Subcutaneous abdominal adipose tissue (tissue), 5 donors: ENCODE data around the gene PLEKHA3.

Source experiments
- H3K27ac ChIP-seq: one replicate; pipeline ENCODE4 v1.7.0; 2013; ENCODE audit warnings: low read depth, mild to moderate bottlenecking, inconsistent platforms, low read length, moderate library complexity
- H3K27me3 ChIP-seq, 5 donors: one replicate each; pipeline ENCODE4 v1.7.0; 2013; ENCODE audit warnings: low read length in 5 of 5, inconsistent platforms in 1 of 5; ENCODE audit not compliant: control insufficient read depth in 5 of 5, insufficient read depth in 4 of 5
- H3K36me3 ChIP-seq, 5 donors: one replicate each; pipeline ENCODE4 v1.7.0; 2013; ENCODE audit warnings: low read length in 5 of 5; ENCODE audit not compliant: control insufficient read depth in 5 of 5, insufficient read depth in 5 of 5
- H3K4me1 ChIP-seq, 5 donors: one replicate each; pipeline ENCODE4 v1.7.0; 2013; ENCODE audit warnings: low read length in 5 of 5, mild to moderate bottlenecking in 3 of 5, moderate library complexity in 1 of 5; ENCODE audit not compliant: control insufficient read depth in 5 of 5, insufficient read depth in 5 of 5
- H3K4me3 ChIP-seq, 5 donors: one replicate each; pipeline ENCODE4 v1.7.0; 2013; ENCODE audit warnings: low read length in 5 of 5, low read depth in 1 of 5
- H3K9ac ChIP-seq, 5 donors: one replicate each; pipeline ENCODE4 v1.7.0; 2013; ENCODE audit warnings: low read length in 5 of 5, mild to moderate bottlenecking in 4 of 5, moderate library complexity in 3 of 5
- H3K9me3 ChIP-seq, 5 donors: one replicate each; pipeline ENCODE4 v1.7.0; 2013; ENCODE audit warnings: low read length in 5 of 5; ENCODE audit not compliant: control insufficient read depth in 5 of 5
- donor health status: healthy.
- donor health status: healthy.
- donor health status: healthy.
- donor health status: healthy.
- donor health status: healthy.

PLEKHA3 gene

DNA sequence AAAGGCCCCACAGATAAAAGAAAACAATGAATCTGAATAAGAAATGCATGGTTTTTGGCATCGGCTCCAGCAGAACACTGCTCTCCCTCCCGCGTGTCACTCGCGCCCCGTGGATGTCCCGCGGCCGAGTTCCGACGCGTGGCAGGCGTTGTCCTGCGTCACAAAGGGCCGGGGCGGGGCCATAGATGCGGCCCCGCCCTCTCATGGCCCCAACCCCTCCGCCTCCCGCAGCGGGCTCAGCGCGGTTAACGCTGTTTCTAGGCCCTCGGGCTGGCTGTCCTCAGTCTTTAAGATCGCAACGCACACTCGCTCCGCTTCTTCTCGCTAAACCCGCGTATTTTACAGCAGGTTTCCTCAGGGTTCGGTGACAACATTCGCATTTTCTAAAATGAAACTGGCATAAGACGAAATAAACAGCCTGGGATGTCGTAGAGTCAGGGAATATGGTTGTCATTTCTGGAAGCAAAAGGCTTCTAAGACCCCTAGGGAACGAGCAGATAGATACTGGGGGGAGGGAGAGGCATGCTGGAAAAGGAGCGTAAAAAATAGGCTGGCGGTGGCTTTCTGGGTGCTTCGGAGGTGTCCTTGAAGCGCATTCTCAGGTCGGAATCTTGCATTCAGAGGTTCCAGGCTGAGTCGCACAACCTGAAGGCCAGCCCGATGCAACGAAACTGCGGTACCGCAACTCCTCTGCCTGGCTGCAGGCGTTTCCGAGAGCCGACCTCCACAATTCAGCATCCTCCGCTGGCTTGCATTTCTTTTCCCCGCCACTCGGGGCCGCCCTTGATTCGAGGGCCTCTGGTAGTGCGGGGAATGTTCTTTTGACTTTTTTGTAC, 1.6 kb upstream of the PLEKHA3 start, which contains the start of gene FKBP7:
TSS of gene FKBP7 (minus strand) at position 162 of the 836 bp plus-strand sequence. CDS start at position 61, 101 bp downstream.
- Histone ChIP-seq H3K27ac (peak within 1 kb of the TSS; percentile 98), H3K27me3 (no peaks in the 10 kb centered on the region), H3K4me3 (peak within 1 kb of the TSS; percentile 85 to 99 (median 95)), H3K36me3 (no peaks in the 10 kb centered on the region), H3K9me3 (no peaks in the 10 kb centered on the region), H3K9ac (peak within 1 kb of the TSS; percentile 71 to 95 (median 79)), H3K4me1 (peaks cover 3 to 44% (median 40%) of the 10 kb centered on the region in 5 donors)

DNA sequence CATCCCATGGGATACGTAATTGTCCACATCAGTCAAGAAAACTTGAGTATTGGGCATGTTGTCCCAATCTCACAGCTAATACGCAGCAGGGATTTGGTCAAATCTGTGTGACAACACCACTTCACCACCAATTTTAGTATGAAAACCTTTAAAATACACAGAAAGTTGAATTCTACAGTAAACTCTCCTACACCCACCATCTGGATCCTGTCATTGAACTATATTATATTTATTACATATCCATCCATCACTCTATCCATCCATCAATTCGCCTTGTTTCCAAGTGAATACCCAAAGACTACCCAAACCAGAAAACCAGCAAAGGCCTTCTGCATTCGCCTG, 1.0 kb upstream of the PLEKHA3 start:
- Histone ChIP-seq H3K9ac (peak overlapping the region in 4 of 5 donors; percentile 71 to 95 (median 76)), H3K4me1 (peaks cover 3 to 49% (median 43%) of the 10 kb centered on the region in 5 donors), H3K4me3 (peak overlapping the region; percentile 85 to 99 (median 95))

DNA sequence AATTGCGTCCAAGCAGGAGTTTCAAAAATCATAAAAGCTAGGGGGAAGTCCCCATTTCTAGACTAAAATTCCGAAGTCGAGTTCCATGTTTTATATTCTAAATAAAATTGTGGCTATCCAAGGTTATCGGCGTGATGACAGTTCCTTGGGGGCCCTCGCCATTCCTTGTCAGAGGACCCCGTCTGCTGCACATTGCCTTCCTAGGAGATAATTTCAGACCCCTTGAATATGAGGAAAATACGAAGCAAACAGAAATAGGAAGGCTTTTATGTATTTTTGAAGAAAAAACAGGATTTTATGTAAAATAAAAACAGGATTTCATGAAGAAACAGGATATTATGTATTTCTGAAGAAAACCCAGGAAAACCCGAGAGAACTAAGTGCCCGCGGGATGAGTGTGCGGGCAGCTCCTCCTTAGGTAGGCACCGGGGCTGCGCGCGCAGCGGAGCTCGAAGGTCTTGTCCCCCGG, 465 bp upstream of the PLEKHA3 start:
- Histone ChIP-seq H3K9ac (peak overlapping the region; percentile 48 to 93 (median 64)), H3K36me3 (no peaks in the 10 kb centered on the region), H3K4me3 (peak overlapping the region; percentile 79 to 99 (median 87)), H3K27ac (peak overlapping the region; percentile 98), H3K27me3 (no peaks in the 10 kb centered on the region), H3K9me3 (no peaks in the 10 kb centered on the region), H3K4me1 (peaks cover 7 to 55% (median 48%) of the 10 kb centered on the region in 5 donors)

More for the DNA sequence above, 1.0 kb upstream of the PLEKHA3 start:
- Histone ChIP-seq H3K36me3 (no peaks in the 10 kb centered on the region), H3K9me3 (no peaks in the 10 kb centered on the region), H3K27me3 (no peaks in the 10 kb centered on the region), H3K27ac (peak overlapping the region; percentile 98)

DNA sequence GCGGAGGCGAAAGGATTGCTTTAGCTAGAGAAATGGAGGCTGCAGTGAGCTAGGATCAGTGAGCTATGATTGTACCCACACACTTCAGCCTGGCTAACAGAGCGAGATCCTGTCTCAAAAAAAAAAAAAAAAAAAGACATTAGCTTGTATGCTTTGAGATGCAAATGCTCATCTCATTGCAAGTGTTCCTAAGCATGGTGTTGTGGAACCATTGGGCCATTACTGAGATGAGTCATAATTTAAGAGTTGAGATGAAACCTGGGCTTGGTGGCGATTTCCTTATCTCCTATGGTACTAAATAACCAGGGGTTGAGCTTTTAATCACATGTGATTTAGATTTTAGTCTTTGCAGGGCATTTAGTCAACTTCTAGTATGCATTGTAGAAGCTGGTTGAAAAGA, 2.2 kb downstream of the PLEKHA3 start:
- H3K27me3 ChIP-seq = no peaks in the 10 kb centered on the region
- peaks cover 5 to 13% (median 10%) of the 10 kb centered on the region in 5 donors for H3K36me3 ChIP-seq
- H3K4me3 ChIP-seq = peak overlapping the region in 2 of 5 donors; percentile 11 to 17
- H3K4me1 ChIP-seq = peaks cover 7 to 61% (median 57%) of the 10 kb centered on the region in 5 donors
- H3K27ac ChIP-seq = no peak overlapping the region
- no peak overlapping the region for H3K9ac ChIP-seq
- no peaks in the 10 kb centered on the region for H3K9me3 ChIP-seq

DNA sequence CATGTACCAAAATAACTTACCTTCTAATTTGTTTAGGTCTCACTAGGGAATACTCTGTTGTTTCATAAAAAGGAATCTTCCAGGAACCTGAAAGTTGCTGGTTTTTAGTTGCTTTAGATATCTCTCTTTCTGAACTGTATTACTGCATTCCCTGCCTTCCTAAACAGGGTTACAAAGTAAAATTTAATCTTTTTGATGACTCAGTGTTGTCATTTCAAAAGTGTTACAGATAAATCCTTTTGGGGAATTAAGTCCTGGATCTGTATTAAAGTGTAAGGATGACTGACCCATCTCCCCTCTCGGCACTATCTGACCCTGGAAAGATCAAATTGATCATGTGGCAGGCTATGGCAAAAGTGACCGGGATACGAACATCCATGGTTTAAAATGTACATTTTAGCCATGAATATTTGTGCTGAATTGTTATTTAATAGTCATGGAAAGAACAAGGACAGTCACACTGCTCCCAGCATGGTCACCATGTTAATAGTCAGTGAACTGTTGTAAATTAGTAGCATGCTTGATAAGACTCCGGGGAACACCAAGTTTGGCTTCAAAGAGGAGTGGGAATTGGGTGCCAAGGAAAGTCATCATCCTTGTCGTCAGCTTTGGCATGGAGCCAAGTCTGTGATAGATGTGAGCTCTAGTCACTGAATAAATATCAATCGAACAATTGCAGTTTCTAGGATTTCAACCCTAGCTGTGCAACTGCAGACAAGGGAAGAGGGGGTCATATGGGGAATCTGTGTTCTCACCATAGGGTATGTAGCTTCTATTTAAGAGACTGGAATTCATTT, 4.2 kb downstream of the PLEKHA3 start:
- H3K4me1 ChIP-seq = peaks cover 7 to 48% (median 44%) of the 10 kb centered on the region in 5 donors
- H3K9me3 ChIP-seq = no peaks in the 10 kb centered on the region
- H3K27me3 ChIP-seq = no peaks in the 10 kb centered on the region
- peak overlapping the region in 1 of 5 donors; percentile 26 for H3K9ac ChIP-seq
- peak overlapping the region in 4 of 5 donors; percentile 4 to 36 (median 27) for H3K4me3 ChIP-seq
- peaks cover 6 to 20% (median 10%) of the 10 kb centered on the region in 5 donors for H3K36me3 ChIP-seq
- peak overlapping the region; percentile 57 for H3K27ac ChIP-seq

DNA sequence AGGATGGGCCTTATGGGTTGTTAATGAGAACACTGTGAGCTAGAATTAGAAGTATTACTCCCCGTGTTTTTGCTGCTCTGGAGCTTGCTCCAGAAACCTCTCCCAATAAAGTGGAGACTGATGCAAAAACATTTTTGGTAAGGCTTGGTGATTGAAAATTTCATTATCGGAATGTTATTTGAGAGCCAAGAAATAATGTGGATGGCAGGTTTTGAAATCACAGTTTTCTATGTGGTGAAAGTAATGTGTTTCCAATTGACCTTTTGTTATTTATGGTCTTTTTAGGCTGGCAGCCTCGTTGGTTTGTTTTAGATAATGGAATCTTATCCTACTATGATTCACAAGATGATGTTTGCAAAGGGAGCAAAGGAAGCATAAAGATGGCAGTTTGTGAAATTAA, 5.1 kb downstream of the PLEKHA3 start:
- H3K9me3 ChIP-seq = no peaks in the 10 kb centered on the region
- H3K9ac ChIP-seq = no peak overlapping the region
- H3K27me3 ChIP-seq = no peaks in the 10 kb centered on the region
- H3K27ac ChIP-seq = no peak overlapping the region
- H3K4me1 ChIP-seq = peaks cover 7 to 44% (median 38%) of the 10 kb centered on the region in 5 donors
- no peak overlapping the region for H3K4me3 ChIP-seq
- H3K36me3 ChIP-seq = peaks cover 10 to 28% (median 14%) of the 10 kb centered on the region in 5 donors

GRCh38 chr2:178491612-178492011, 11.4 kb downstream of the PLEKHA3 start:
- H3K27ac ChIP-seq = no peak overlapping the region
- no peaks in the 10 kb centered on the region for H3K27me3 ChIP-seq
- H3K9me3 ChIP-seq = no peaks in the 10 kb centered on the region
- H3K9ac ChIP-seq = no peak overlapping the region
- H3K4me1 ChIP-seq = peaks cover 0 to 3% (median 0%) of the 10 kb centered on the region in 5 donors
- H3K36me3 ChIP-seq = peaks cover 42 to 75% (median 49%) of the 10 kb centered on the region in 5 donors
- no peak overlapping the region for H3K4me3 ChIP-seq

GRCh38 chr2:178496049-178496448, 15.8 kb downstream of the PLEKHA3 start:
- no peaks in the 10 kb centered on the region for H3K4me1 ChIP-seq
- H3K4me3 ChIP-seq = no peak overlapping the region
- peaks cover 60 to 79% (median 63%) of the 10 kb centered on the region in 5 donors for H3K36me3 ChIP-seq
- no peaks in the 10 kb centered on the region for H3K9me3 ChIP-seq
- H3K27me3 ChIP-seq = no peaks in the 10 kb centered on the region
- no peak overlapping the region for H3K9ac ChIP-seq
- no peak overlapping the region for H3K27ac ChIP-seq

DNA sequence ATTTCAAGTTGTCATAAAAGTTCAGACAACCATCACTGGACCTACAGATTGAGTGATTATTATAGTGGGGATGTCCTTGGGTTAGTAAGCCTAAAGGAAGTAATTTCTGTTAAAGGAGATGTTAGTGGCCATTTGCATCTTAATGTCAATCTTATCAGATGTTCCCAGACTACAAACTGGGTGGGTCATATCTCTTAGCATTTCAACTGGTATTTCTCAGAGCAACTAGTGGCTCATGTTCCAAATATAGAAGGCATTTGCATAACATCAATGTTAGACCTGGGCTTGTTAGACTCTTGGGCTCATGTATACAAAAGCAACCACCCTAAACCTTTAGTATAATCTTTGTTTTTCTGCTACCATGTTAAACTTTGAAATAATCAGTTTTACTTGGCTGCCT, 17.9 kb downstream of the PLEKHA3 start:
- no peaks in the 10 kb centered on the region for H3K4me1 ChIP-seq
- H3K27ac ChIP-seq = no peak overlapping the region
- peaks cover 69 to 85% (median 75%) of the 10 kb centered on the region in 5 donors for H3K36me3 ChIP-seq
- no peaks in the 10 kb centered on the region for H3K9me3 ChIP-seq
- no peak overlapping the region for H3K4me3 ChIP-seq
- no peak overlapping the region for H3K9ac ChIP-seq
- H3K27me3 ChIP-seq = no peaks in the 10 kb centered on the region
